CD4-positive, alpha-beta T cell treated with Interleukin-21 for 1 hour (primary cell): ENCODE results near the gene PIK3R3.

Experiments
- DNase-seq: peaks from one replicate; pipeline ENCODE4 v3.0.0-alpha.2; 2020

The PIK3R3 gene

DNA sequence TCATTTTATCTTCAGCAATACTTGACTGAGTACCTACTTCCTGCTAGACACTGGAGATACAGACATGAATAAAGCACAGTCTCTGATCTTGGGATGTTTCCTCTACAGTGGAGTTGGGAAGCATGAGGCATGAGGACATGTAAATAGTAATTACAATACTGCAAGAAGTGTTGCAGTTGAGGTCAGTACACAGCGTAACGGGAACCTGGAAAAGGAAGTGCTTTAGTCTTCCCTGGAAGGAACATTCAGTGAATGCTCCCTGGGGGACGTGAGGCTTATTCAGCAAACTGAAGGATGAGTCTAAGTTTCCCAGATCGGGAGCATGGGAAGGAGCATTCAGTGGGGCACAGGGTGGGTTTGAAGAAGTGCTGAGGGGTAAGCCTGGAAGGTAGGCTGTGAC is 112.4 kb downstream of the PIK3R3 start:
- DNase-seq = no peak

GRCh38 chr1:46019348-46019747 is 113.1 kb downstream of the PIK3R3 start:
- no peak for DNase-seq

GRCh38 chr1:46017876-46018503 is 114.4 kb downstream of the PIK3R3 start:
- no peak for DNase-seq

DNA sequence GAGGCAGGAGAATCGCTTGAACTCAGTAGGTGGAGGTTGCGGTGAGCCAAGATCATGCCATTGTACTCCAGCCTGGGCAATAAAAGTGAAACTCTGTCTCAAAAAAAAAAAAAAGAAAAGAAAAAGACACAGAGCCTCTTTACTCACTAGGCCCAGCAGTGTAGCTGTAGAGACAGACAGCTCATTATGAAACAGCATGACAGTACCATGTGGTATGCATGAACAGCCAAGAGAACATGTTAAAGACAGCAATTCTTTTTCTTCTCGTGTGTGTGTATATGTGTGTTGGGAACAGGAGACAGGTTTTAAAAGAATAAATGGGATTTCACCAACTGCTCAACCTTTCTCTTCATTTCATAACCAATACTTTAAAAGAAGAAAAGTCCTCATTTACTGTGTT is 118.8 kb downstream of the PIK3R3 start:
- DNase-seq = no peak

GRCh38 chr1:46012236-46012635 is 120.2 kb downstream of the PIK3R3 start:
- no peak for DNase-seq

DNA sequence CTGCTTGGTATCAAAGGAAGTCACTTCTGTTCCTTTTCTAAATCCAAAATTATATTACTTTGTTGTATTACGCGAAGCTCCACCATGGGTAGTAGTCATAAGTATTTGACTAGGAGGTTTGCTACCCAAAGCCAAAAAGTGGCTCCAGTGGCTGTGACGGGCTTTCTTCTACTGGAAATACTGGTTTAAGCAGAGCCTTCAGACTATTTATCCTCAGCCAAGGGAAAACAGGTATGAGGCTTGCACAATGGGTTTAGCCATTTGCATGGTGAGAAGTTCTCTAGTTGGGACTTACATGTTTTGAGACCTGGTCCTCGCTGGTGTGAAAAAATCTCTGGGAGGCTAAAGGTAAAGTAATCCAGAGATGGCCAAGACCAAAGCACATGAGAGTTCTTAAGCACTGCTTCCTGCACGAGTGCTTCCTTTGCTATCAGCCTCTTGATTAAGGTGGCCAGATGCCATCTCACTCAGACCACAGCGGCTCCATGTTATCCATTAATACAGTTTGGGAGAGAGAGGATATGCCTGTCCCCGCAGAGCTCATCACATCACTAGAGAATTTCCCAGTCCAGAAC is 121.2 kb downstream of the PIK3R3 start:
- DNase-seq = no peak

DNA sequence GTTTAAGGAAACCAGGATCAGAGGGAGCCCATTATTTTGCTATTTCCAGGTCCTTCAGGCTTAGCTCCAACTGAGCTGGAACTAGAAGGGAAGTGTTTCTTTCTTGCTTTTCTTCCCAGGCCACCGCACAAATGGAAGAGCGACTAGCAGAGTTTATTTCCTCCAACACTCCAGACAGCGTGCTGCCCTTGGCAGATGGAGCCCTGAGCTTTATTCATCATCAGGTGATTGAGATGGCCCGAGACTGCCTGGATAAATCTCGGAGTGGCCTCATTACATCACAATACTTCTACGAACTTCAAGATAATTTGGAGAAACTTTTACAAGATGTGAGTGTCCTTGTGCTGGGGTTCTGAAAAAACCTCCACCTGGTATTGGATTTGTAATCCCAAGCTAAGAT is 121.8 kb downstream of the PIK3R3 start:
- DNase-seq = no peak

GRCh38 chr1:46008585-46008984 is 123.8 kb downstream of the PIK3R3 start:
- no peak for DNase-seq

GRCh38 chr1:46005594-46005993 is 126.8 kb downstream of the PIK3R3 start:
- DNase-seq = no peak

- DNase-seq = no peak
Measured at GRCh38 chr1:46004492-46004891, 127.9 kb downstream of the PIK3R3 start.

DNA sequence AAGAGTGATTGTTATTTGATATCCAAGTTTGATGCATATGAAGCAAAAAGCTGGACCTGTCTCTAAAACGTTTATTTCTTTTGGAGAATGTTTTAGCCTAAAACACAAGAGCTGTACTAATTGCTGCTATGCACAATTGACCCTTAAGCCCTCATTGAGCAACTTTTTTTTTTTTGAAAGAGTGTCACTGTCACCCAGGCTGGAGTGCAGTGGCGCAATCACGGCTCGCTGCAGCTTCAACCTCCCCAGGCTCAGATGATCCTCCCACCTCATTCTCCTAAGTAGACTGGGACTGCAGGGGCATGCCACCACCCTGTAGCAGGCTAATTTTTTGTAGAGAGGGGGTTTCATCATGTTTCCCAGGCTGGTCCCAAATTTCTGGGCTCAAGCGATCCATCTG is 129.1 kb downstream of the PIK3R3 start:
- DNase-seq = no peak

DNA sequence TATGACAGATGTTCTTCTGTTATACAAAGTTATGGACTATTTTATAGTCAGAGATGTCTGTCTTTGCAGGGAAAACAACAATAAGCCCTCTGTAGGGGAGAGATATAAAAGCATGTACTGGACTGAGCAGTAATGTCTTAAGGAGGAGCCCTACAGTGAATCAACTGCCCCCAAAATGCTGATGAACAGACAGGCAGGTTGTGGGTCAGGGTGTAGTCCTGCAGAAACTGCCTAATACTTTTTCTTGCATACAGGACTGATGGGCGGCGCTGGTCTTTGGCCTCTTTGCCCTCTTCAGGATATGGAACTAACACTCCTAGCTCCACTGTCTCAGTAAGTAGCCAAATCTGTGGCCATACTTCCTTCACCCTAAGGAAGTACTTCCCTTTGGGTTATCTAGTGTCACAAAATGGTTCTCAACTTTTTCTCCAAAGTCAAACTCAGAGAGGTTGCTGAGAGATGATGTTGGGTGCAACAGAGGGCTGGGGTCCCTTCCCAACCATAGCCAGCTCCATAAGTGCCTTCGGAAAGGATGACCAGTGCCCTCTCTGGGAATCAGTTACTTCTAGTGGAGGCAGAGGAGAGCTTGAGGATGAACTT is 129.8 kb downstream of the PIK3R3 start:
- DNase-seq = no peak

DNA sequence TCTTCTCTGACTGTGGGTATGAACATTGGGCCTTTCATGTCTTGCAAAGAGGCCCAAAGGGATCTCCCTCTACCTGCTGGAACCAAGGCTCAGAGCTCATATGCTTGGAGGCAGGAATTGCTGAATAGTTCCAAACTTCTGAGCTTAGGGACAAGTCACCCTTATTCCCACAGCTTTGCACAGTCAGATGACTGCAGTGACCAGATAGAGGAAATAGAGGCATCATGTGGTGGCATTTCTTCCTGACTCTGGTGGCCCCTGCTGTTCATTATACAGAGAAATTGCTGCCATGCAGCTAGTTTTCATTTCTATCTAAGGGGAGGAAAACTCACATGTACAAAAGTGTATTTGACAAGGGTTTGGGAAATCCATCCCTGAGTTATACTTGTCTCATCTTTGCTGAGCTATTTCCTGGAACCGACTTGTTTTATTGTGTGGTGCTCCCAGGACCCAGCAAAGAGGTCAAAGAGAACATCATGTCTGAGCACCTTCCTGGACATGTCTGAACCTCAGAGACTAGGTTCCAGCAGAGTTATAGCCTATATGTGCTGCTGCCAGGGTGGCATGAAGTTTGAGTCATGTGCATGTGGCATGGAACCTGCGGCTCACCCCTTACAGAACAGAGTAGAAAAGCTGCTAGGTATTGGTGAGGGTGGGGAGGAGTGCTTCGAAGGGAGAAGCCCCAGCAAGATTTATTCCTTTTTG is 131.2 kb downstream of the PIK3R3 start:
- no peak for DNase-seq

DNA sequence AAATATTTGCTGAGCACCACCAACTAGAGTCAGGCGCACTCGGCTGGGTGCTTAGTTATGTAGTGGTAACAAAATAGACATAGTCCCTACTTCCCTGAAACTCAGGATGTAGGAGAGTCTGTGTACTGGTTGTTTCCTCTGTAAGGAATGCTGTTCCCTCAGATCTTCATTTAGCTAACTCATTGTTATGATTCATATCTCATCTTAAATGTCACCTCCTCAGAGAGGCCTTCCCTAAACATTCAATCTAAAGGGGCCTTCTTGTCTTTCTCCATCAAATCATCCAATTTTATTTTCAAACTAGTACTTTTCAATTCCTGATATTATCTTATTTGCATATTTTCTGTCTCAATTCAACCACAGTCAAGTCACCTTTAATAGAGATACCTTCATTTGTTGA is 132.9 kb downstream of the PIK3R3 start:
- DNase-seq = no peak

GRCh38 chr1:45998020-45998617 is 134.3 kb downstream of the PIK3R3 start:
- DNase-seq = no peak

- no peak for DNase-seq
Measured at GRCh38 chr1:45995298-45995697, 137.1 kb downstream of the PIK3R3 start.

DNA sequence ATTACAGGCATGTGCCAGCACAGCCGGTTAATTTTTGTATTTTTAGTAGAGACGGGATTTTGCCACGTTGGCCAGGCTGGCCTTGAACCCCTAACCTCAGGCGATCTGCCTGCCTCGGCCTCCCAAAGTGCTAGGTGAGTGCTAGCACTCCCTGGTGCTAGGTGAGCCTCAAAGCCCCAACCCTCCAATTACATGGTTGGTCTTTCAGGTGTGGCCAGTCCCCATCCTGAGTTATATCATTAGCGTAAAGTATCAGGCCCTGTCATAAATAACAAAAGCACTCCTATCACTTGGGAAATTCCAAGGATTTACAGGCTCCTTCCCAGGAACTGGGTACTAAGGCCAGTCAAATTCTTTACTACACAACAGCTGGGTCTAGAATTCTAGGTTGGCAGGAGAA is 138.0 kb downstream of the PIK3R3 start:
- DNase-seq = no peak
